Myocyte (in vitro differentiated cells): ENCODE measurements around the gene MBD3. TPM values are rescaled to one million over a fixed set of nuclear protein-coding genes. Genes with fewer than 3 reads are reported as not detected.
"Not testable (repeated sequence)": the region's sequence is repeated elsewhere in the genome, so short reads cannot be mapped to it uniquely, and the experiment has no call there.

Experiments used
- DNase-seq: peaks from one replicate; pipeline ENCODE4 v3.0.0-alpha.2; 2012; ENCODE audit warnings: low read depth
- polyA plus RNA-seq: library from polyadenylated mRNA; unstranded; fragments of >200 nt; gene quantifications from one replicate; pipeline ENCODE4 v1.2.1, GENCODE V29; 2012; ENCODE audit warnings: missing spikeins
- total RNA-seq: library from RNA; depleted of rRNA; stranded (reverse); fragments of >200 nt; gene quantifications from 2 replicates; pipeline ENCODE4 v1.2.3, GENCODE V29; 2014

MBD3 gene
- 186 and 193 TPM in 2 replicates for total RNA-seq
- polyA plus RNA-seq = 78.8 TPM

GRCh38 chr19:1592755-1593500 lies at the start of gene MBD3:
Gene MBD3 (minus strand): TSS chr19:1592865. CDS start chr19:1592631, 234 bp downstream.
- DNase-seq = peak; percentile 95

- not testable (repeated sequence) for DNase-seq
Measured at GRCh38 chr19:1640893-1641448, 48.3 kb upstream of the MBD3 start.

GRCh38 chr19:1636325-1637236 lies 43.9 kb upstream of the MBD3 start:
- DNase-seq = no peak

GRCh38 chr19:1634938-1635243 lies 42.2 kb upstream of the MBD3 start:
- no peak for DNase-seq

- DNase-seq = no peak
Measured at GRCh38 chr19:1634242-1634937, 41.7 kb upstream of the MBD3 start.

GRCh38 chr19:1633269-1633826 lies 40.7 kb upstream of the MBD3 start:
- DNase-seq = no peak

GRCh38 chr19:1632462-1633268 lies 40.0 kb upstream of the MBD3 start:
- DNase-seq = no peak

GRCh38 chr19:1631557-1632100 lies 39.0 kb upstream of the MBD3 start:
- no peak for DNase-seq

- no peak for DNase-seq
Measured at GRCh38 chr19:1630811-1631210, 38.1 kb upstream of the MBD3 start.

- no peak for DNase-seq
Measured at GRCh38 chr19:1630012-1630411, 37.3 kb upstream of the MBD3 start.

- DNase-seq = no peak
Measured at GRCh38 chr19:1629256-1629808, 36.7 kb upstream of the MBD3 start.

GRCh38 chr19:1627194-1627593 lies 34.5 kb upstream of the MBD3 start:
- no peak for DNase-seq

GRCh38 chr19:1626417-1627010 lies 33.8 kb upstream of the MBD3 start:
- no peak for DNase-seq

GRCh38 chr19:1624458-1624857 lies 31.8 kb upstream of the MBD3 start:
- DNase-seq = peak; percentile 42

- no peak for DNase-seq
Measured at GRCh38 chr19:1622541-1622940, 29.9 kb upstream of the MBD3 start.

GRCh38 chr19:1622007-1622406 lies 29.3 kb upstream of the MBD3 start:
- no peak for DNase-seq

GRCh38 chr19:1621574-1621973 lies 28.9 kb upstream of the MBD3 start:
- no peak for DNase-seq

- DNase-seq = no peak
Measured at GRCh38 chr19:1621021-1621420, 28.4 kb upstream of the MBD3 start.

- no peak for DNase-seq
Measured at GRCh38 chr19:1620502-1620901, 27.8 kb upstream of the MBD3 start.
